GM21526 (cell line): ENCODE measurements around the gene CFAP410.

Experiments
- ATAC-seq: cut with Tn5 transposase; IDR thresholded peaks from one replicate; pipeline ENCODE4 v1.9.1; 2021; ENCODE audit warnings: moderate library complexity; ENCODE audit not compliant: unreplicated experiment, low FRiP score

The CFAP410 gene

DNA sequence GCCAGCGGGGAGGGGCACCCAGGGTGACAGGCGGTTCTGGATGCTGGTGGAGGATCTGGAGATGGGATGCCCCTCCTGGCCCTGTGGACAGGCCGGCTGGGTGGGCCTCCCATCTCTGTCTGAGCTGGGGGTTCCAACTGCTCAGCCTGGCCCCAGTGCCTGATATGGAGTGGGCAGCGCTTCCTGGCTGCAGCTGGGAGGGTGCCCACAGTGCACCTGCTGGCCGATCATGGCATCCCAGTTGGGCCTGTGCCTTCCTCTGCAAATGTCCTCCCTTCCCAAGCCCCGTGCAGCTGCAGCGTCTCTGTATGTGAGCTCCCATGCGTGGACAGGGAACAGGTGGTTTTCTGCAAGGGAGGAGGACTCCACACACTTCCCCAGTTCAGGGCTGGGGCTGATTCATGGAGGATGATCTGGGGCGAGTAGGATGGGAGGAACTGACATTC lies 37.2 kb downstream of the CFAP410 start:
- ATAC-seq: no peak

DNA sequence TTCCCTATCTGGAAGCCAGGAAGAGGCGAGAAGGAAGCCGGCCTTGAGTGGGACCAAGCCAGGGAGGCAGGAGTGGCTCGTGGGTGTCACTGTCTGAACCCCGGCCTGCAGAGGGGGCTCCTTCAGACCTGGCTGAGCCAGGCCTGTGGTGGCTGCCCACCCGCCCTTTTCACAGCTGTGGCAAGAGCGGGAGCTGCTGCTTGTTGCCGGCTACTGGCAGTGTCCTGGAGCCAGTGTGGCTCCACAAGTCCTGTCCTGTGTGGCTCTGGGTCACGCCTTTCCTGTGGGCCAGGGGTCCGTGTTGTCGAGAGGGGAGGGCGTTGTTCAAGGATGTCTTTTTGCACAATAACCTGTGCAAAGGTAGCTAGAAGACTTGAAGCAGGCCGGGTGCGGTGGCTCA lies 38.0 kb downstream of the CFAP410 start:
- no peak for ATAC-seq

DNA sequence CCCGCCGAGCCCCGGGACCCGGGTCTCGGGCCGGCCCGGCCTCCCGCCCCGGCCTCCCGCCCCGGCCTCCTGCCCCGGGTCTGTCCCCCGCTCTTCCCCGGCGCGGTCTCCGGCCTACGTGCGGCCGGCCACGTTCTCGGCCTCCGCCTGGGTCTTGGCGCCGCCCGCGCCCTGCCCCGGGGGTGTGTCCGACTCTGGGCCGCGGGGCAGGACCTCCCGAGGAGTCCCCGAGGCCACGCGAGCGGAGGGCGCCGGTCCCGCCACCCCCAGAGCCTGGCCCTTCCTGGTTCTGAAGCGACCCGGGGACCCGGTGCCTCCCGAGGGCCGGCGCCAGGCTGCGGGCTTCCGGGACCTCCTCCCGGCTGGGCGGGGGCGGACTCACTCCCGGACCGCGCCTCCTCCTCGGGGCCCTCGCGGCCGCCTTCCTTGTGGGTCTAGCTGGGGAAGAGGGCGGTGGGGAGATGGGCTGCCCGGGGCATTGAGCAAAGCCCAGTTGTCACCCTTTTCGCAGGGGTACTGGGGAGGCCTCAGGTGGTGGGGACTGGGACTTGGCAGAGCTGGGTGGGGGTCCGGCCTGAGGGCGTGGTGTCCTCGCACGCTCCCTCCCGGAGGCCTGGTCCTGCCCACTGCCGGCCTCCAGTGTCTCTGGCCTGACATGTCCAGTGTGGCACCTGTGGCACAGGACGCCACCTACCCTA lies 38.8 kb downstream of the CFAP410 start:
- no peak for ATAC-seq

DNA sequence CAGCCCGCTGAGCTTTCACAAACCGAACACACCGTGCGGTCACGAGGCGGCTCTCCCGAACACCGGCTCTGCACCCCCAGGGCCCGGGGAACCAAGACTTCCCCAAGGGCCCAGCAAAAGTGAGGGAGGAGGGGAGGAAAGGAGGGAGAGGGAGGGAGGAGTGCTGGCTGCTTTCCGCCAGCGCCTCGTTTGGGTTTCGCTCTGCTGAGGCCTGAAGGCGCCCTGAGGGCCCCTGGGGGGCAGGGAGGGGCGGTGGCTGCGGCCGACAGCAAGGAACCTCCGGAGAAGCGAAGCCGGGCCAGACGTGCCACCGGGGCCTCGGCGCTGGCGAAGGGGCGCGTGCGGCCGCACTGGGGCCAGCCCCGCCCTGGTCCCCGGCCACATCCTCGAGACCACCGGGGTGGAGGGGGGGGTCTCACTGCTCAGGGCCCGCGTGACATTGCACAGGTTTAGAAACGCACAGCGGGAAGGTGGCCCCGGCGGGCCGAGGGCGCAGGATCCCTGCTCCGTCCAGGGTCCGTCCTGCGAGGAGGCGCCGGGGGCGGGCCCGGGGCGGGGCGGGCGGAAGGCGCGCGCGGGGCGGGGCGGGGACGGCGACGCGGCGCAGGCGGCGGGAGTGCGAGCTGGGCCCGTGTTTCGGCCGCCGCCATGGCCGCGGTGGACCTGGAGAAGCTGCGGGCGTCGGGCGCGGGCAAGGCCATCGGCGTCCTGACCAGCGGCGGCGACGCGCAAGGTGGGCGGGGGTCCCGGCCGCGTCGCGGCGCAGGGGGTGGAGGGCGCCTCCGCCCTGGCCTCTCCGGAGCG lies 39.5 kb downstream of the CFAP410 start, which contains the start of gene PFKL:
Gene PFKL, plus strand, starts transcription at position 596 of the 804 bp plus-strand sequence. Its CDS starts 53 bp downstream, at position 649.
- no peak for ATAC-seq

DNA sequence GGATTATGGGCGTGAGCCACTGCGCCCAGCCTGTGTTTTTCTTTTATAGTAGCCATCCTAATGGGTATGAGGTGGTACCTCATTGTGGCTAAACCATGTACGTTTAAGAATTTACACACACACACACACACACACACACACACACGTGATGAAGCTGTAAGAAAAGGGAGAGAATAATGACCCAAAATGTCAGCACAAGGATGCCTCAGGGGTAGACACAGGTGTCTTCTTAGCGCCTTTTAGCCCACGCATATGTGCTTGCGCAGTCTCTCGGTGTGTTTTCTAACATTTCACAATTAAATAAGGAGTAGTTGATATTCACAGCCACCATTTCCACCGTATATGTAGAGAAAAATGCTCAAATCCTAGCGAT lies 40.1 kb downstream of the CFAP410 start:
- ATAC-seq: no peak

DNA sequence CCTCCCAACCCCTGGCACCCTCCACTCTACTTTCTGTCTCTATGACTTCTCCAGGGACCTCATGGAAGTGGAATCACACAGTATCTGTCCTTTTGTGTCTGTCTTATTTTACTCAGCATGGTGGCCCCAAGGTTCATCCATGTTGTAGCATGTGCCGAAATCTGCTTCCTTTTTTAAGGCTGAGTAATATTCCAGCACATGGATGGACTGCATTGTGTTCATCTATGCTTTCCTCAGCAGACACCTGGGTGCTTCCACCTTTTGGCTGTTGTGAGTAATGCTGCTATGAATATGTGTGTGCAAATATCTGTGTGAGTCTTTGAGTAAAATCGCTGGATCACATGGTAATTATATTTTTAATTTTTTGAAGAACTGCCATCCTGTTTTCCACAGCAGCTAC lies 40.9 kb downstream of the CFAP410 start:
- no peak for ATAC-seq

DNA sequence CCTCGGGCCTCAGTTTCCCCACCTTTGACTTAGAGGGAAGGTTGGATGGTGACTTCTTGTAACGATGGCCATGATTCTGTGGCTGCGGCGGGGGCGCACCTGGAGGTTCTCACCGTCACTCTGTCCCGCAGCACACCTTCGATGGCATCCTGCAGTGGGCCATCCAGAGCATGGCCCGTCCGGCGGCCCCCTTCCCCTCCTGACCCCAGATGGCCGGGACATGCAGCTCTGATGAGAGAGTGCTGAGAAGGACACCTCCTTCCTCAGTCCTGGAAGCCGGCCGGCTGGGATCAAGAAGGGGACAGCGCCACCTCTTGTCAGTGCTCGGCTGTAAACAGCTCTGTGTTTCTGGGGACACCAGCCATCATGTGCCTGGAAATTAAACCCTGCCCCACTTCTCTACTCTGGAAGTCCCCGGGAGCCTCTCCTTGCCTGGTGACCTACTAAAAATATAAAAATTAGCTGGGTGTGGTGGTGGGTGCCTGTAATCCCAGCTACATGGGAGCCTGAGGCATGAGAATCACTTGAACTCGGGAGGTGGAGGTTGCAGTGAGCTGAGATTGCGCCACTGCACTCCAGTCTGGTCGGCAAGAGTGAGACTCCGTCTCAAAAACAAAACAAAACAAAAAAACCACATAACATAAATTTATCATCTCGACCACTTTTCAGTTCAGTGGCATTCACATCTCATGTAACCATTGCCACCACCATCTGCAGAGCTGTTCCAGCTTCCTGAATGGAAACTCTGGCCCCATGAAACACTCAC lies 41.5 kb downstream of the CFAP410 start:
- no peak for ATAC-seq

DNA sequence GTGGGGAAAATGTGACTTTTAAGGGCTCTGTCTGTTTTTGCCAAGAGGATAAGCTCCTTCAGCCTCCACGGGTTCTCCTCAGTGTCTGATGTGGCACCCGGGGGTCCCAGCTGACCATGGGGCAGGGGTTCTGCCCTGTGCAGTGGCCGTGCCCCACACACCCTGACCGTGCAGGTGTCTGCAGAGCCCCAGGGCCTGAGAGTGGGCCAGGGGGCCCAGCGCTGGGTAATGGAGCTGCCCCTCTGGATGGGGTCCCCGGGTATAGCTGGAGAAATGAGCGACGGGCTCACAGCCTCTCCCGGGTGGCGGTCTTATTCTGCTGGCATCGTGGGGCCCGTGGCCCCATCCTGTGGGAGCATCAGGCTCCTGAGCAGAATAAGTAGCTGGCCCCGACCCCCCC lies 42.3 kb downstream of the CFAP410 start:
- ATAC-seq: no peak

DNA sequence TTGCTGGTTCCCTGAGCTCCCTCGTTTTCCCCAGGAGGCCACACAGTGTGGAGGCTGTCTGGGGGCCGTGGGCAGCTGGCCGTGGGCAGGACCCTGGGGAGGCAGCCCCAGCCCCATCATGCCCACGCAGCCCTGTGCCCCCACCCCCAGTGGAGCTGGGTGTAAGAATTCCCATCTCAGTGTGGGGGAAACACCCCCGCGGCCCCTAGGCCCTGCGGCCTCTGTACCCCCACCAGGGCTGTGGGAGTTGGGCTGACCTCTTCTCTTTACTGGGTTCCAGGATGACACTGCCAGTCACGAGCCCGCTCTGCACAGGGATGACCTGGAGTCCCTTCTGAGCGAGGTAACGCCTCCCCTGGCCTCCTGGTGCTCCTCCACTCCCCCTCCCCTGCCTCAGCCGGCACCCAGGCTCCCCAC lies 43.1 kb downstream of the CFAP410 start:
- ATAC-seq: no peak

DNA sequence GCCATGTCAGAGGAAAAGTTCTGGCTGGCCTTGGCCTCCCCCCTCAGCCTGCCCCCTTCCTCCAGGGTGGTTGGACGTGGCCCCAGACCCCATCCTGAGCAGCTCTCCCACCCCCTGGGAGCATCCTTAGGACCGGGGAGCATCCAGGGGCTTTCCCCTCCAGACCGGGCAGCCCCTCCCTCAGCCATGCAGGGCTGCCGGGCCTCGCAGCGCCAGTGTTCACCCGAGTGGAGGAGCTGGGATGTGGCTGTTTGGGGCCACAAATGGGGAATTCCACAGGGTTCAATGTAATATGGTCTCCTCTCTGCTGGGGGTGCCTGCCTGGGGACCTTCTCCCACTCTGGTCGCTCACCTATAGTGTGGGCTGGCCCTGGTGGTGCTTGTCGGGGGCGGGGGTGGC lies 43.5 kb downstream of the CFAP410 start:
- no peak for ATAC-seq

DNA sequence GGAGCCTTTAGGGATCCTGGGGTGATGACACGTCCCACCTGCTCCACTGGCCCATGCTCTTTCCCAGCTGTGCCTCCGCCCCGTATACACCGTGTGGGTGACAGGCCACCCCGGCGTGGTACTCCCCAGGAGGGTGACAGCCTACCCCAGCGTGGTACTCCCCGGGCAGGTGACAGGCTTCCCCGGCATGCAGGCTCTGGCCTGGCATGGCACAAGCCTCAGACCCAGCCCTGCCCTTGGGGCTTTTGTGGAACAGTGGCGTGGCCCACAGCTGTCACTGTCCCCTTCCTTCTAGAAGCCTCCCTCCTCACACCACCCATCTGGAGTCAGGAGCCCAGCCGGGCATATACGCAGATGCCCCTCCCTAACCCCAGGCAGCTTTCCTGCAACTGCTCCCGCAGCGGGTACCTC lies 44.0 kb downstream of the CFAP410 start:
- ATAC-seq: no peak

DNA sequence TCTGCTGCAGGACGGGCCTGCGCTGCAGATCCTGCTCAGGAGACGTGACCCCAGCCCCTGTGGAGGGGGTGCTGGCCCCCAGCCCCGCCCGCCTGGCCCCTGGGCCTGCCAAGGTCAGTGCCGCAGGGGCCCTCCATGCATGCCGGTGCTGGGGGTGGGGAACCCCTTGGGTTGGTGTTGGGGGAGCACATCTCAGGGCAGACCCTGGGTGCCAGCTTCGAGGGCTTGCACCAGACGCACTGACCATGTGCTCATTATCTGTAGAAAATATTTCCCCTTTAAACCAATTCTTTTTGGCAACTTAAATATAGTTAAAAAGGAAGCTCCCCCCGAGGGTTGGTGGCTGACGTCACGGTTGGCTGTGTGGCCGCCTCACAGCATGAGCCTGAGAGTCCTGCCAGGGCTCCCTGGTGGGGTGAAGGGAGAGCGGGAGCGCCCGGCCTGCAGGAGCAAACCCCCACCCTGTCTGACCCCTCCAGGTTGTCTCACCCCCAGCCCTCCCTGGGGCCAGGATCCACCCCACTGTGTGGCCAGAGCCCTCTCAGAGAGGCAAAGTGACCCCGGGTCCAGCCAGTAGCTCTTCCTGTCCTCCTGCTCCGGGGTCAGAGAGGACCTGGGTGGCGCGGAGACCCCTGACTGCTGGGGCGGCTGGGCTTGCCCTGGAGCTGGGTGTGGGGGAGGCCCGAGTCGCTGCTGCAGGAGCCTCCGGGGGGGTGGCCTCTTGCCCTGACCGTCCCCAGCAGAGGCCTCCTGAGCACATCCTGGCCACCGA lies 44.6 kb downstream of the CFAP410 start:
- no peak for ATAC-seq

DNA sequence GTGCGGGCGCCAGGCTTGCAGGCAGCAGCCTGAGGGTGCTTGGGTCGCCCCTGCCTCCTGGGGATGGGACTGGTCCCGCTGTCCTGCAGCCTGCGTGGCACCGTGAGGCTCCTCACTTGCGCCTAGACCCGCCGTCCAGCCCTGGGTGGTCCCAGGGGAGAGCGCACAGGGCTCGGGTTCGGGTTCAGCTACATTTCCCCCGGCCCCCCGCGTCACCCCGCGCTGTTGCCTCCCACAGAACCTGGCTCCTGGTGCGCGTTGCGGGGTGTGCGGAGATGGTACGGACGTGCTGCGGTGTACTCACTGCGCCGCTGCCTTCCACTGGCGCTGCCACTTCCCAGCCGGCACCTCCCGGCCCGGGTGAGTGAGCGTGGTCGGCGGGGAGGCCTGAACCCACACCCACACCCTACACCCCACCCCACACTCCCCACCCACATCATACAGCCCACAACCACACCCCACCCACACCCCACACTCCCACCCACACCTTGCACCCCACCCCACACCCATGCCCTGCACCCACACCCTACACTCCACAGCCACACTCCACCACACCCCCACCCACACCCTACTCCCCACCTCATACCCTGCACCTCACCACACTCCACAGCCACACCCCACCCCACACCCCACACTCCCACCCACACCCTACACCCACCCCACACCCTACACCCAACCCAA lies 45.5 kb downstream of the CFAP410 start:
- no peak for ATAC-seq

DNA sequence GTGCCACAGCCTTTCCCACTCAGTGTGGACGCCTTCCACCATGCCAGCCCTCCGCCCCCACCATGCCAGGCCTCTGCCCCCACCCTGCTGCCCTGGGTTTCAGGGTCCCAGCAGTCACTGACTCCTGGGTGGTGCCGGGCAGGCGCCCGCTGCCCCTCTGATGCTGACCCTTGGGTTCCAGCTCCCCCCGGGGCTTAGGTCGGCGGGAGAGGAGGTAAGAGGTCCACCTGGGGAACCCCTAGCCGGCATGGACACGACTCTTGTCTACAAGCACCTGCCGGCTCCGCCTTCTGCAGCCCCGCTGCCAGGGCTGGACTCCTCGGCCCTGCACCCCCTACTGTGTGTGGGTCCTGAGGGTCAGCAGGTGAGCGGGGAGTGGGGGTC lies 46.4 kb downstream of the CFAP410 start:
- ATAC-seq: no peak

DNA sequence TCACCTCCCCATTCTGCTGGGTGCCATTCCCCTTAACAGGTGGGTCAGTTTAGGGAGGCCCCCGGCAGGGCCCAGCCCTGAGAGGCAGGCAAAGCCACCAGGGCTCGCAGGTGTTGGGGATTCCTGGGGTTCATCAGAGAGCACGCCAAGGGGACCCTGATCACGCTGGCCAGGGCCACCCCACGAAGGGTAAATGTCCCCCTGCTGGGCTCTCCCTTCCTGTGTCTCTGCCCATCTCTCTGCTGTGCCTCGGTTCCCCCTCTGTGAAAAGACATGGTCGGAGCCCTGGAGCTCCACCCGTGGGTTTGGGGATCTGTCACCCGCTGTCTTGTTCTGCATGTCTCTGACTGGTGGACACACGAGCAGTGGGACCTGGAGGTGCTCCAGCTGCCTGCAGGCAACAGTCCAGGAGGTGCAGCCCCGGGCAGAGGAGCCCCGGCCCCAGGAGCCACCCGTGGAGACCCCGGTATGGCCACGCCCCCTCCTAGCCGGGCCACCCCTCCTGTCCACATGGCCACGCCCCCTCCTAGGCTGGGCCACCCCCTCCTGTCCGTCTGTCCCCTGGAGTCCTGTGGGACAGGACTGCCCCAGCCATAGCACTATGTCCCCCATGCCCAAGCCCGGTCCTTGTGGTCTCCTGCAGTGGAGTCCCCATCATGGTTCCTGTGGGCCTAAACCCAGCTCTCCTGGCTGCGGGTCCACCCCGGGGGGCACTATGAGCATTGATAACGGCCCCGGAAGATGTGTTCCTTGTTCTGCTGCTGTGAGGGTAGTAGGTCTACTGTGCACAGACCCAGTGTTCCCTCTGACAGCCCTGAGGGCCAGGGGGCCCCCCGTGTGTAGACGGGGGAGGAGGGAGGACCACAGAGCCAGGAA lies 47.0 kb downstream of the CFAP410 start:
- no peak for ATAC-seq

DNA sequence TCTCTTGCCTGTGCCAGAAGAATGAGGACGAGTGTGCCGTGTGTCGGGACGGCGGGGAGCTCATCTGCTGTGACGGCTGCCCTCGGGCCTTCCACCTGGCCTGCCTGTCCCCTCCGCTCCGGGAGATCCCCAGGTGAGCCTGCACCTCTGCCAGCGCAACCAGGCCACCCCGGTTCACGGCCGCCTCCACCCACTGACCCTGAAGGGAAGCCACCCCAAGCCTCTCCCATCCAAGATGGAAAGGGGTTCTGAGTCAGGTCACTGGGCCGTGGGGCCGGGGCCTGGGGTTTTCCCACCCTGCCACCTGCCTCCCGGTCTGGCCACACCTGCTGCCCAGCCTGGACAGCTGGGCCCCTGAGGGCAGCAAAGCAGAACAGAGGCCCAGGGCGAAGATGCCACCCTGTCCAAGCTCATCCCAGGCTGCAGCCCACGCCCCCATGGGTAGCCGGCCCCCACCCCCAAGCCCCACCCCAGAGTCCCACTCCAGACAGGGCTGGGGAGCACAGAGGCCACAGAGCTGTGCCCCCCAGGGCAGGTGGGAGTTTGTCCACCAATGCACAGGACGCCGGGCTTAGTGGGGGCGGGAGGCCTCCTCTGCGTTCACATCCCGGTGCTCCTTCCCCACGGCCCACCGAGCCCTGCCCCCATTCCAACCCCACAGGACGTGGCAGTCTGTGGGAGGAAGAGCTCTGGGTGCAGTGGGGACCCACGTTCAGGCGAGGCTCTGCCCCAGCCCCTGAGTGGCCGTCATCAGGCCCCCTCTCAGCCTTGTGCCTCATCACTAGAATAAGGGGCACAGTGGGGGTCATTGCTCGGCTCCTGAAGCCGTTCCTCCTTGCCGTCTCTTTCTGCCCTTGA lies 47.9 kb downstream of the CFAP410 start:
- no peak for ATAC-seq

DNA sequence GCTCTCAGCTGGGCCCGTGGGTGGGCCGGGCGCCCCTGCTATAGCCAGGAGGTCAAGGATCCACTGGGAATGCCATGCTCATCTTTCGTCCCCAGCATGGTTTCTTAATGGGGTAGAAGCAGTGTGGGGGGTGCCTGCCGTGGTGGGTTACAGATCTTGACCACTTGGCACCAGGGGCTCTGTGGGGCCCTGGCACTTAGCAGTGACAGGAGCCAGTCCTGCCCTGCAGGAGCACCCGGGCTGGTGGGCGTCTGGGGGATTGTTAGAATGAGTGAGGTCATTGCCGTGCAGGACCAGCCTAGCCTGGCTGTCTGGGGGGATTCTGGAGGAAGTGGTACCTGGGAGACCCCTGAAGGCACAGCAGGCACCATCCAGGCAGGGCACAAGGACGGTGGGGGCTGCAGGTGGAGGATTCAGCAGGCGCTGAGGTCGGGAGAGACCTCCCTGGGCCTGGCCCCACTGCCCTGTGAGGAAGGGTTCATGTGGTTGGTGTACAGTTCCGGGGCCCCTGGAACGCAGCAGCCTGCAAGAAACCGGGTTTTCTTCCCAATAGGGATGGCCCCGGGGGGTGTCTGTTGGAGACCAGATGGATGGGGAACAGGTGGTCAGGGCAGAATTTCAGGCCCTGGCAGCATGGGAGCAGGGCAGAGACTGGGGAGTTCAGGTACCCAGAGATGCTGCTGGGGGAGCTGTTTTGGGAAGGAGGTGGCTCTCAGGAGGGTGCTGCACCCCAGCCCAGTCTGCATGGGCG lies 48.7 kb downstream of the CFAP410 start:
- ATAC-seq: no peak
